ENCODE results near the gene SPRN.
A peak's percentile ranks its signal among the peaks of the same experiment; 100 is the strongest.
"Not testable (repeated sequence)": the region's sequence is repeated elsewhere in the genome, so short reads cannot be mapped to it uniquely, and the experiment has no call there.

SPRN gene

GRCh38 chr10:133379152-133379800 is 45.1 kb downstream of the SPRN start, which contains the start of gene PAOX:
PAOX (plus strand) TSS chr10:133379262; CDS start chr10:133379317, 55 bp downstream.
- Mint-ChIP-seq H3K4me3 (peak within 1 kb of the TSS; percentile 78), H3K4me1 (ENCODE audit: low read depth) (peaks cover 2% of the 10 kb centered on the region), H3K9me3 (no peaks in the 10 kb centered on the region), H3K27me3 (ENCODE audit: low read depth) (no peaks in the 10 kb centered on the region), H3K27ac (peak within 1 kb of the TSS; percentile 26), H3K36me3 (ENCODE audit: low read depth) (no peaks in the 10 kb centered on the region)

- no peaks in the 10 kb centered on the region for H3K9me3 Mint-ChIP-seq
- peaks cover 4% of the 10 kb centered on the region for H3K4me1 Mint-ChIP-seq (ENCODE audit: low read depth)
- H3K4me3 Mint-ChIP-seq: peak overlapping the region; percentile 78
- peaks cover 4% of the 10 kb centered on the region for H3K27me3 Mint-ChIP-seq (ENCODE audit: low read depth)
- H3K36me3 Mint-ChIP-seq (ENCODE audit: low read depth): peaks cover 1% of the 10 kb centered on the region
- peak overlapping the region; percentile 26 for H3K27ac Mint-ChIP-seq
Measured at GRCh38 chr10:133378251-133379096, 46.0 kb downstream of the SPRN start.

GRCh38 chr10:133377818-133378250 is 46.6 kb downstream of the SPRN start:
- H3K4me1 Mint-ChIP-seq (ENCODE audit: low read depth): peaks cover 4% of the 10 kb centered on the region
- H3K9me3 Mint-ChIP-seq: no peaks in the 10 kb centered on the region
- no peak overlapping the region for H3K27ac Mint-ChIP-seq
- H3K4me3 Mint-ChIP-seq: peak overlapping the region; percentile 78
- peaks cover 1% of the 10 kb centered on the region for H3K36me3 Mint-ChIP-seq (ENCODE audit: low read depth)
- H3K27me3 Mint-ChIP-seq (ENCODE audit: low read depth): peaks cover 4% of the 10 kb centered on the region

- H3K4me3 Mint-ChIP-seq: peak overlapping the region; percentile 48
- no peaks in the 10 kb centered on the region for H3K9me3 Mint-ChIP-seq
- H3K36me3 Mint-ChIP-seq (ENCODE audit: low read depth): peaks cover 1% of the 10 kb centered on the region
- H3K27me3 Mint-ChIP-seq (ENCODE audit: low read depth): peaks cover 4% of the 10 kb centered on the region
- no peak overlapping the region for H3K27ac Mint-ChIP-seq
- peaks cover 4% of the 10 kb centered on the region for H3K4me1 Mint-ChIP-seq (ENCODE audit: low read depth)
Measured at GRCh38 chr10:133377025-133377817, 47.2 kb downstream of the SPRN start.

- H3K9me3 Mint-ChIP-seq: not testable (repeated sequence)
- H3K4me3 Mint-ChIP-seq: peak overlapping the region; percentile 67
Measured at GRCh38 chr10:133376183-133376582, 48.2 kb downstream of the SPRN start.

GRCh38 chr10:133375357-133376115 is 48.9 kb downstream of the SPRN start:
- Mint-ChIP-seq H3K9me3 (no peaks in the 10 kb centered on the region), H3K4me1 (ENCODE audit: low read depth) (peaks cover 9% of the 10 kb centered on the region), H3K4me3 (no peak overlapping the region), H3K36me3 (ENCODE audit: low read depth) (peaks cover 1% of the 10 kb centered on the region), H3K27ac (no peak overlapping the region), H3K27me3 (ENCODE audit: low read depth) (peaks cover 4% of the 10 kb centered on the region)

More at GRCh38 chr10:133376183-133376582, 48.2 kb downstream of the SPRN start:
- H3K27me3 Mint-ChIP-seq (ENCODE audit: low read depth); H3K36me3 Mint-ChIP-seq (ENCODE audit: low read depth); H3K4me1 Mint-ChIP-seq (ENCODE audit: low read depth): not testable (repeated sequence)
- peak overlapping the region; percentile 20 for H3K27ac Mint-ChIP-seq

- Mint-ChIP-seq H3K4me1 (ENCODE audit: low read depth) (peaks cover 7% of the 10 kb centered on the region), H3K36me3 (ENCODE audit: low read depth) (peaks cover 4% of the 10 kb centered on the region), H3K27me3 (ENCODE audit: low read depth) (peaks cover 4% of the 10 kb centered on the region), H3K27ac (peak within 1 kb of the TSS; percentile 49), H3K9me3 (no peaks in the 10 kb centered on the region), H3K4me3 (peak within 1 kb of the TSS; percentile 84)
Measured at GRCh38 chr10:133373174-133374090, 51.0 kb downstream of the SPRN start, which contains the start of gene ECHS1. ECHS1 (minus strand) TSS chr10:133373354; CDS start chr10:133373333, 21 bp downstream.

GRCh38 chr10:133372507-133372906 is 51.9 kb downstream of the SPRN start:
- H3K36me3 Mint-ChIP-seq (ENCODE audit: low read depth): peaks cover 7% of the 10 kb centered on the region
- peaks cover 4% of the 10 kb centered on the region for H3K27me3 Mint-ChIP-seq (ENCODE audit: low read depth)

More at GRCh38 chr10:133372507-133372906, 51.9 kb downstream of the SPRN start:
- Mint-ChIP-seq H3K27ac (no peak overlapping the region), H3K4me1 (ENCODE audit: low read depth) (peaks cover 7% of the 10 kb centered on the region), H3K9me3 (no peaks in the 10 kb centered on the region), H3K4me3 (peak overlapping the region; percentile 84)
